HG03039 (cell line): ENCODE data around the gene ZNF746.
"Not testable (repeated sequence)": the region's sequence is repeated elsewhere in the genome, so short reads cannot be mapped to it uniquely, and the experiment has no call there.

Source experiments
- ATAC-seq: cut with Tn5 transposase; IDR thresholded peaks from one replicate; pipeline ENCODE4 v1.9.1; 2021; ENCODE audit warnings: mild to moderate bottlenecking, moderate library complexity; ENCODE audit not compliant: unreplicated experiment

The ZNF746 gene

GRCh38 chr7:149459540-149460452 is 37.8 kb downstream of the ZNF746 start:
- ATAC-seq: peak; percentile 32

- ATAC-seq: no peak
Observed at GRCh38 chr7:149459201-149459539, 38.4 kb downstream of the ZNF746 start.

- no peak for ATAC-seq
Observed at GRCh38 chr7:149458235-149458634, 39.4 kb downstream of the ZNF746 start.

GRCh38 chr7:149457766-149458165 is 39.8 kb downstream of the ZNF746 start:
- ATAC-seq: no peak

GRCh38 chr7:149456506-149457421 is 40.8 kb downstream of the ZNF746 start:
- ATAC-seq: no peak

- ATAC-seq: no peak
Observed at GRCh38 chr7:149455175-149455950, 42.2 kb downstream of the ZNF746 start.

- ATAC-seq: no peak
Observed at GRCh38 chr7:149454750-149455149, 42.9 kb downstream of the ZNF746 start.

GRCh38 chr7:149454006-149454405 is 43.6 kb downstream of the ZNF746 start:
- ATAC-seq: no peak

GRCh38 chr7:149450821-149451220 is 46.8 kb downstream of the ZNF746 start:
- no peak for ATAC-seq

- no peak for ATAC-seq
Observed at GRCh38 chr7:149449897-149450296, 47.7 kb downstream of the ZNF746 start.

GRCh38 chr7:149448961-149449360 is 48.6 kb downstream of the ZNF746 start:
- ATAC-seq: no peak

- not testable (repeated sequence) for ATAC-seq
Observed at GRCh38 chr7:149446026-149446425, 51.6 kb downstream of the ZNF746 start.

- no peak for ATAC-seq
Observed at GRCh38 chr7:149444287-149444686, 53.3 kb downstream of the ZNF746 start.

GRCh38 chr7:149443523-149443922 is 54.1 kb downstream of the ZNF746 start:
- ATAC-seq: no peak

- no peak for ATAC-seq
Observed at GRCh38 chr7:149442924-149443323, 54.7 kb downstream of the ZNF746 start.

GRCh38 chr7:149440222-149440621 is 57.4 kb downstream of the ZNF746 start:
- no peak for ATAC-seq

- no peak for ATAC-seq
Observed at GRCh38 chr7:149436358-149436757, 61.3 kb downstream of the ZNF746 start.

- no peak for ATAC-seq
Observed at GRCh38 chr7:149433124-149433523, 64.5 kb downstream of the ZNF746 start.

GRCh38 chr7:149432121-149432691 is 65.4 kb downstream of the ZNF746 start:
- no peak for ATAC-seq

- ATAC-seq: no peak
Observed at GRCh38 chr7:149431486-149432120, 66.0 kb downstream of the ZNF746 start.
